OCI-LY3 (cell line): ENCODE results near the gene SLC13A5.

ENCODE experiments used
- CTCF ChIP-seq: fragments of 200-600, 300-600 bp; sonication (generic); IDR thresholded peaks from 2 replicates; pipeline ENCODE4 v1.5.1; 2014; ENCODE audit warnings: antibody characterized with exemption, low read length, low read depth
- EZH2phosphoT487 ChIP-seq: fragments of 200-600 bp; shearing (Covaris generic); IDR thresholded peaks from 2 replicates; pipeline ENCODE4 v1.6.1; 2018; ENCODE audit warnings: antibody characterized with exemption, mixed run types, low read depth

- no peak for TF ChIP-seq CTCF
- no peak for TF ChIP-seq EZH2phosphoT487
These were observed 40.4 kb upstream of the SLC13A5 start for GRCh38 chr17:6753546-6753945.
